ENCODE results near the gene CAV1. TPM values are rescaled to one million over a fixed set of nuclear protein-coding genes. Genes with fewer than 3 reads are reported as not detected.
A peak's percentile ranks its signal among the peaks of the same experiment; 100 is the strongest.

CAV1 gene
- total and polyA plus RNA-seq, 3 donors from 2014 or later = 33.1 to 84.2 (median 39.9) TPM

DNA sequence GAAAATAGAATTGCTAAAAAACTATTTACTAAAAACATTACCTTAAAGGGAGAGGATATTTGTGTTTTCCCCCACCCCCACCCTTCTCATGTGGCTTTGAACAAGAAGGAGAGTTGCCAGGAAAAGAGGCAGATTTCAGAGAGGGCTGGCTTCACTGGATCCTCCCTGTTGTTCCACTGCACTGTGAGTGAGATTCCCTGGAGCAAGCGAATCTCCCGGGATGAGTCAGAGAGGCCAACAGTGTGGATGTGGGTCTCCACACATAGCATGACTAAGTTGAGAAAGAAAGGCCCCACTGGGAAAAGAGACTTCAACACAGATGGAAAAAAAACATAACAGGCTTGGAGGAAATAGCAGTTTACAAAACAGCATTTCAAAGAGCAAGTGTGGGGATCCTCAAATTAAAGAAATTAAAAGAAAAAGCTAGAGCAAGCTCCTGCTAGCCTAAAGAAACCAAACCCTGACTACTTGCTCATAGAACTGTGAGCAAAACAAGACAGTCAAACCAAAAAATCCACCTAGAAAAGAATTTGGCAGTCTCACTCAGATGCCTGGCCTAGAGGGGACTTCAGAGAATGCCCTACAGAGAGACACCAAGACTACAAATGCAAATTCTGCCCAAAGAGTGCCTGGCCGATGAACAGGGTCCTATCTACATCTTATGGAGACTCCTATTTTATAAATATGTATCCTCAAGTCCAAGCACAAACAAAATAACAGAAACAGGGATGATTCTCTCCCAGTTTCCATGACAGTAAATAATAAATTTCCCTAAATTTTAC lies 3.4 kb downstream of the CAV1 start:
- H3K4me3 ChIP-seq = no peak overlapping the region
- peaks cover 11% of the 10 kb centered on the region for H3K4me1 ChIP-seq
- peak overlapping the region in 1 of 2 donors; percentile 42 for H3K27ac ChIP-seq
- no peaks in the 10 kb centered on the region for H3K27me3 ChIP-seq
- peak; percentile 43 for DNase-seq
- intact Hi-C loops (cut with DNase I; ENCODE audit: low total_unique reads) = loop anchor here (5.0 kb wide), 1 partner anchor 59 kb away; no protein-coding TSS in a partner anchor
- no peaks in the 10 kb centered on the region for H3K9me3 ChIP-seq
- 46 to 55% methylated on average over 3 of the region's 3 CpGs for WGBS, 2 donors
- H3K36me3 ChIP-seq (ENCODE audit: low read depth, missing control alignments) = no peaks in the 10 kb centered on the region
- TF ChIP-seq POLR2A (IDR thresholded peaks at IDR 0.05) (no peak), CTCF (IDR thresholded peaks at IDR 0.05) (no peak)

DNA sequence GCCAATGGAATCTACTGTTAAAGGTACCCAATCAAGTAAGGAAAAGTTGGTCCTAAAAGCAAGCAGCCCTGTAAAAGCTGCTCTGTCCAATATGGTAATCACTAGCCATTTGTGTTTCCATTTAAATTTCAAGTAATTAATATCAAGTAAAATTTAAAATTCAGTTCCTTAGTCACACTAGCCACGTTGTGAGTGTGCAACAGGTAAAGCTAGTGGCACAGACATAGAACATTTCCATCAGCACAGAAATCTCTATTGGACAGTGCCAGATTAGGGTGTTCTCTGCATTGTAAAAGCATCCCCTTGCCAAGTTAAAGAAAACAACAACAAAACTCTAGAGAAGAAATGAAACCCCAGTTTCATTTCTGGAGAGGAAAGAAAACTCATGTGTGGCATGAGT lies 4.4 kb downstream of the CAV1 start:
- DNase-seq = no peak
- Histone ChIP-seq H3K27me3 (no peaks in the 10 kb centered on the region), H3K36me3 (ENCODE audit: low read depth, missing control alignments) (no peaks in the 10 kb centered on the region), H3K27ac (no peak overlapping the region), H3K4me1 (peaks cover 5% of the 10 kb centered on the region), H3K9me3 (no peaks in the 10 kb centered on the region), H3K4me3 (no peak overlapping the region)
- intact Hi-C loops (cut with DNase I; ENCODE audit: low total_unique reads) = loop anchor here (5.0 kb wide), 1 partner anchor 58 kb away; no protein-coding TSS in a partner anchor
- no peak for TF ChIP-seq CTCF (IDR thresholded peaks at IDR 0.05)
- TF ChIP-seq POLR2A (IDR thresholded peaks at IDR 0.05) = no peak
- 59 to 60% methylated on average over 1 of the region's 1 CpG for WGBS, 2 donors

DNA sequence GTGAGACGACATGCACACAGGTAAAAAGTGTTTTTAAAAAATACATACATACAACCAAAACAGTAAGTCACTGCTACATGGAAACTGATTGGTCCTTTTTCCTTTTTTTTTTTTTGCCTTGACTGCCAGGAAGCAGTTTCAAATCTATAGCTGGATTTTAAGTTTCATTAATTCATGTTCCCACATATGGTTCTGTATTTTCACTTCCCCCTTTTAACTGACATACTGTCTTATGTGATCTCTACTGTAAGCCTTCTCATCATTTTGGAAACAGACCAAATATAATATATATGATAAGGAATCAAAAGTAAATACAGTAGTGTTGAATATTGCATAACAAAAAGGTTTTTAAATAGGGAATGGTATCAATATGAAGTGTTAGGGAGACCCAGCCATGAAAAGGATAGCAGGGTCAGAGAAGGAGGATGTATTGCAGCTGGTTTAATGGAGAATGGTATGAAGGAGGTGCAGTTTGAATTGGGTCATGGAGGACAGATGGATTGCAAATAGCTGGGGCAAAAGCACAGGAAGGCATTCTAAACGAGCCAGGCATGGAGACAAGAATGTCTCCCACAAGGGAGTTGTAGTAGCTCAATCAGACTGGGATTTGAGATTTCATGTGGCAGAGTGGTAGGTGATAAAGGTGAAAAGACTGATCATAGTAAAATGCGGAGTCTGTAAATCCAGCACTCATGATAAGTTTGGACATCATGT lies 5.4 kb downstream of the CAV1 start:
- no peaks in the 10 kb centered on the region for H3K9me3 ChIP-seq
- no peak overlapping the region for H3K4me3 ChIP-seq
- H3K4me1 ChIP-seq = peaks cover 2% of the 10 kb centered on the region
- no peaks in the 10 kb centered on the region for H3K27me3 ChIP-seq
- TF ChIP-seq CTCF (IDR thresholded peaks at IDR 0.05) = no peak
- no peak for TF ChIP-seq POLR2A (IDR thresholded peaks at IDR 0.05)
- intact Hi-C loops (cut with DNase I; ENCODE audit: low total_unique reads) = no loop called here
- no peak overlapping the region for H3K27ac ChIP-seq
- DNase-seq = no peak
- WGBS, 2 donors = 66 to 71% methylated on average over 3 of the region's 3 CpGs
- H3K36me3 ChIP-seq (ENCODE audit: low read depth, missing control alignments) = no peaks in the 10 kb centered on the region

DNA sequence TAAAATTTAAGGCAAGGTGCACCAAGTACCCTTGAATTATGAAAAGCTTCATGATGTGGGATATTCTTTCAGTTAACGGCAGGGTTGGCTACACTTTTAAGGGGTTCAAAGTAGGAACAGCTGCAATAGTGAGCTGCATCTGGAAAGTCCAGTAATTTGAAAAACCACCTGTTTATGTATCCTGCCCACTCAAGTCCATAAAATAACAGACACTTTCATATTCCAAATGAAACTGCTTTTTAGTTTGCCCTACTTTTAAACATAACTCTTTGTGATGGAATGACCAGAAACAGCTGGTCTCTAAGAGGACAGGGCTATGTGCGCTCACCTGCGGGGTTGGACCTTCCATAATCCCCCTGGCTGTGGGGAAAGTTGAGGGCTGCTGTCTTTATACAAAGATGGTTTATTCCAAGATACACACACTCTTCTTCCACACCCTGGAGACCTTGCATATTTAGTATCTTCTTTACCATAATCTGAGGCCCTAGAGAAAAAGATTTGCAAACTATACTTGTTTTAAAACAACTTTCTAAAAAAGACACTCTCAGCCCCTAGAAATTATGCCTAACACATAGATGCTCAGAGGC lies 7.4 kb downstream of the CAV1 start:
- no peak overlapping the region for H3K4me3 ChIP-seq
- H3K27me3 ChIP-seq = no peaks in the 10 kb centered on the region
- H3K36me3 ChIP-seq (ENCODE audit: low read depth, missing control alignments) = no peaks in the 10 kb centered on the region
- H3K27ac ChIP-seq = no peak overlapping the region
- H3K4me1 ChIP-seq = no peaks in the 10 kb centered on the region
- H3K9me3 ChIP-seq = no peaks in the 10 kb centered on the region
- no peak for DNase-seq
- WGBS, 2 donors = 82 to 89% methylated on average over 3 of the region's 3 CpGs
- intact Hi-C loops (cut with DNase I; ENCODE audit: low total_unique reads) = no loop called here
- TF ChIP-seq CTCF (IDR thresholded peaks at IDR 0.05) (no peak), POLR2A (IDR thresholded peaks at IDR 0.05) (no peak)

Data from testis (tissue), 3 donors.